Esophagus (tissue), 2 donors: Measurements from ENCODE around the gene PDCD2. TPM values are rescaled to one million over a fixed set of nuclear protein-coding genes. Genes with fewer than 3 reads are reported as not detected.
"Not testable (repeated sequence)": the region's sequence is repeated elsewhere in the genome, so short reads cannot be mapped to it uniquely, and the experiment has no call there.

ENCODE experiments used
- H3K27ac ChIP-seq, 2 donors: one replicate each; pipeline ENCODE4 v1.5.1; 2013; ENCODE audit warnings: low read depth in 2 of 2, mild to moderate bottlenecking in 2 of 2, inconsistent platforms in 1 of 2, low read length in 1 of 2, moderate library complexity in 1 of 2
- H3K27me3 ChIP-seq, 2 donors: one replicate each; pipeline ENCODE4 v1.6.1; 2013; ENCODE audit warnings: low read length in 2 of 2, control low read depth in 1 of 2, mild to moderate bottlenecking in 1 of 2; ENCODE audit not compliant: insufficient read depth in 2 of 2, control insufficient read depth in 1 of 2
- H3K36me3 ChIP-seq, 2 donors: one replicate each; pipeline ENCODE4 v1.6.1; 2013; ENCODE audit warnings: low read length in 1 of 2; ENCODE audit not compliant: control insufficient read depth in 2 of 2, insufficient read depth in 2 of 2
- H3K4me1 ChIP-seq, 2 donors: one replicate each; pipeline ENCODE4 v1.6.1; 2013; ENCODE audit warnings: low read length in 1 of 2; ENCODE audit not compliant: control insufficient read depth in 2 of 2, insufficient read depth in 2 of 2
- H3K4me3 ChIP-seq, 2 donors: one replicate each; pipeline ENCODE4 v1.5.1; 2013; ENCODE audit warnings: low read length in 2 of 2, mild to moderate bottlenecking in 2 of 2, low read depth in 1 of 2, moderate library complexity in 1 of 2
- H3K9me3 ChIP-seq, 2 donors: one replicate each; pipeline ENCODE4 v1.6.1; 2013; ENCODE audit warnings: mild to moderate bottlenecking in 2 of 2, low read depth in 1 of 2, low read length in 1 of 2, moderate library complexity in 1 of 2; ENCODE audit not compliant: control insufficient read depth in 2 of 2, insufficient read depth in 1 of 2
- WGBS, 2 donors: extraction: QIAGEN DNeasy Blood & Tissue Kit; methylation state at CpG; one replicate each; pipeline ENCODE4 v1.1.7; 2013; 5-methylcytosine and 5-hydroxymethylcytosine counted together
- polyA plus RNA-seq, 2 donors: library from polyadenylated mRNA; stranded (reverse); fragments of 200-250 nt; gene quantifications; one replicate each; pipeline ENCODE4 v1.2.3, GENCODE V29; 2013
- donor health status: healthy with polysubstance abuse.
- donor health status: Bipolar disorder and iron deficiency.

PDCD2 gene
- polyA plus RNA-seq, 2 donors: 41.3 to 45.1 TPM

- no peak overlapping the region for H3K27ac ChIP-seq
- 46 to 48% methylated on average over 5 of the region's 5 CpGs for WGBS, 2 donors
- no peaks in the 10 kb centered on the region for H3K9me3 ChIP-seq
- no peaks in the 10 kb centered on the region for H3K4me1 ChIP-seq
- H3K36me3 ChIP-seq: peaks cover 0 to 9% of the 10 kb centered on the region in 2 donors
- H3K27me3 ChIP-seq: no peaks in the 10 kb centered on the region
- H3K4me3 ChIP-seq: no peak overlapping the region
These were observed 54.5 kb downstream of the PDCD2 start for GRCh38 chr6:170529839-170530469.

- not testable (repeated sequence) for H3K36me3 ChIP-seq, H3K4me1 ChIP-seq, H3K27me3 ChIP-seq, H3K4me3 ChIP-seq, H3K27ac ChIP-seq, H3K9me3 ChIP-seq
- 90 to 93% methylated on average over 5 of the region's 5 CpGs for WGBS, 2 donors
These were observed 56.4 kb downstream of the PDCD2 start for GRCh38 chr6:170527995-170528394.

- 74% methylated on average over 7 of the region's 7 CpGs for WGBS, 2 donors
- H3K9me3 ChIP-seq: no peaks in the 10 kb centered on the region
- no peak overlapping the region for H3K4me3 ChIP-seq
- H3K27me3 ChIP-seq: no peaks in the 10 kb centered on the region
- no peak overlapping the region for H3K27ac ChIP-seq
- no peaks in the 10 kb centered on the region for H3K36me3 ChIP-seq
- H3K4me1 ChIP-seq: no peaks in the 10 kb centered on the region
These were observed 58.6 kb downstream of the PDCD2 start for GRCh38 chr6:170525795-170526194.

Other genes starting within 250 kb of the PDCD2 start
- gene PSMB1, start 31.3 kb downstream of the PDCD2 start, polyA plus RNA-seq: 100 to 1,000 TPM; 138 to 228 TPM
- gene TBP, start 30.3 kb downstream of the PDCD2 start, polyA plus RNA-seq: 1 to 10 TPM; 5.7 to 7.2 TPM